H1 (cell line): ENCODE data around the gene PPP2R5B. TPM values are rescaled to one million over a fixed set of nuclear protein-coding genes. Genes with fewer than 3 reads are reported as not detected.

ENCODE experiments used
- CTCF ChIA-PET: fragments of 300-600 bp; sonication (Branson Sonifier 250); formaldehyde crosslinking; loops from one replicate; lab custom pipeline; 2021; ENCODE audit not compliant: partially characterized antibody; lab: Charles Lee
- POLR2A ChIA-PET: fragments of 300-600 bp; sonication (Branson Sonifier 250); formaldehyde crosslinking; loops from one replicate; lab custom pipeline; 2021; ENCODE audit warnings: inconsistent platforms; ENCODE audit not compliant: partially characterized antibody; lab: Charles Lee
- DNase-seq, 2 experiments: peaks; one replicate each; pipeline versions ENCODE4 v3.0.0 to v3.0.0-alpha.2; 2010 to 2022; ENCODE audit warnings: low spot score in 2 of 2, low read depth in 1 of 2, mixed read lengths in 1 of 2
- FAIRE-seq: peaks from 2 replicates; lab custom pipeline; 2011; peaks lifted over from hg19 to GRCh38; lab: Jason Lieb, UNC
- H2AFZ ChIP-seq: 2 replicates; pipeline ENCODE4 v1.8.1; 2012; ENCODE audit warnings: low read length, inconsistent platforms
- H2AK5ac ChIP-seq: 2 replicates; pipeline ENCODE4 v1.6.1; 2013; ENCODE audit warnings: low read depth, low read length
- H2BK120ac ChIP-seq: replicated peaks from 2 replicates; pipeline ENCODE3; 2013; ENCODE audit warnings: low read depth, low read length, inconsistent platforms
- H2BK12ac ChIP-seq: 2 replicates; pipeline ENCODE4 v1.6.1; 2013; ENCODE audit warnings: low read depth, low read length
- H2BK15ac ChIP-seq: 2 replicates; pipeline ENCODE4 v1.6.1; 2013; ENCODE audit warnings: low read length
- H2BK20ac ChIP-seq: 2 replicates; pipeline ENCODE4 v1.6.1; 2013; ENCODE audit warnings: low read length
- H2BK5ac ChIP-seq: 2 replicates; pipeline ENCODE4 v1.6.1; 2013; ENCODE audit warnings: low read depth, low read length
- H3K14ac ChIP-seq: 2 replicates; pipeline ENCODE4 v1.6.1; 2013; ENCODE audit warnings: inconsistent platforms; ENCODE audit not compliant: insufficient read length
- H3K18ac ChIP-seq: 2 replicates; pipeline ENCODE4 v1.6.1; 2013; ENCODE audit warnings: low read length; ENCODE audit errors: extremely low read depth
- H3K23ac ChIP-seq: 2 replicates; pipeline ENCODE4 v1.6.1; 2013; ENCODE audit warnings: inconsistent platforms; ENCODE audit not compliant: insufficient read length
- H3K23me2 ChIP-seq: 2 replicates; pipeline ENCODE4 v1.6.1; 2013; ENCODE audit warnings: low read depth, low read length
- H3K27ac ChIP-seq: 2 replicates; pipeline ENCODE4 v1.6.1; 2011; ENCODE audit warnings: low read depth, low read length, inconsistent platforms
- H3K27me3 ChIP-seq, 4 experiments: replicated peaks in 1 of 4; 1 replicate in 1 of 4; 2 replicates in 3 of 4; pipeline versions ENCODE4 v1.6.1 to v1.8.1; 2011 to 2013; ENCODE audit warnings: low read length in 3 of 4, mild to moderate bottlenecking in 3 of 4, inconsistent platforms in 2 of 4, mixed read lengths in 2 of 4, moderate library complexity in 1 of 4; ENCODE audit not compliant: control insufficient read depth in 3 of 4, insufficient read depth in 3 of 4; ENCODE audit errors: extremely low read depth in 1 of 4
- H3K36me3 ChIP-seq, 4 experiments: 2 replicates each; pipeline versions ENCODE4 v1.6.1 to v1.8.1; 2011 to 2013; ENCODE audit warnings: mild to moderate bottlenecking in 4 of 4, low read length in 3 of 4, moderate library complexity in 2 of 4, control low read depth in 1 of 4, inconsistent platforms in 1 of 4; ENCODE audit not compliant: insufficient read depth in 4 of 4, control insufficient read depth in 2 of 4
- H3K4ac ChIP-seq: replicated peaks from 2 replicates; pipeline ENCODE3; 2013; ENCODE audit warnings: low read length, low read depth, mixed read lengths, inconsistent platforms; ENCODE audit not compliant: insufficient read length
- H3K4me1 ChIP-seq, 4 experiments: replicated peaks in 1 of 4; 1 replicate in 1 of 4; 2 replicates in 3 of 4; pipeline versions ENCODE4 v1.6.1 to v1.8.1; 2011 to 2013; ENCODE audit warnings: low read length in 3 of 4, inconsistent platforms in 2 of 4, mixed read lengths in 1 of 4; ENCODE audit not compliant: insufficient read depth in 4 of 4, control insufficient read depth in 3 of 4
- H3K4me2 ChIP-seq, 2 experiments: 2 replicates each; pipeline versions ENCODE4 v1.6.1 to v1.8.1; 2011 to 2013; ENCODE audit warnings: low read depth in 2 of 2, low read length in 2 of 2, control low read depth in 1 of 2, inconsistent platforms in 1 of 2, mild to moderate bottlenecking in 1 of 2; ENCODE audit not compliant: insufficient read depth in 1 of 2
- H3K4me3 ChIP-seq, 4 experiments: fragments of 200-600, 300-600 bp in 1 of 4; sonication (generic), shearing (Covaris generic), sonication (Bioruptor Twin) in 1 of 4; 2 replicates each; pipeline versions ENCODE4 v1.5.1 to v1.8.1; 2011 to 2016; ENCODE audit warnings: low read length in 4 of 4, low read depth in 3 of 4, control low read depth in 2 of 4, inconsistent platforms in 2 of 4, mild to moderate bottlenecking in 2 of 4, mixed read lengths in 1 of 4, moderate library complexity in 1 of 4; ENCODE audit not compliant: insufficient read depth in 2 of 4; ENCODE audit errors: extremely low read depth in 1 of 4
- H3K56ac ChIP-seq: replicated peaks from 2 replicates; pipeline ENCODE3; 2013; ENCODE audit warnings: low read depth, mild to moderate bottlenecking, mixed read lengths, low read length, inconsistent platforms; ENCODE audit not compliant: insufficient read length
- H3K79me1 ChIP-seq: 2 replicates; pipeline ENCODE4 v1.6.1; 2013; ENCODE audit warnings: low read depth, low read length, control low read depth
- H3K79me2 ChIP-seq, 2 experiments: 2 replicates each; pipeline versions ENCODE4 v1.6.1 to v1.8.1; 2012 to 2013; ENCODE audit warnings: low read length in 2 of 2, mild to moderate bottlenecking in 2 of 2, inconsistent platforms in 1 of 2; ENCODE audit not compliant: insufficient read depth in 2 of 2, control insufficient read depth in 1 of 2
- H3K9ac ChIP-seq, 4 experiments: replicated peaks in 1 of 4; 1 replicate in 1 of 4; 2 replicates in 3 of 4; pipeline versions ENCODE4 v1.6.1 to v1.8.1; 2011 to 2013; ENCODE audit warnings: low read depth in 3 of 4, low read length in 3 of 4, control low read depth in 2 of 4, mild to moderate bottlenecking in 2 of 4, moderate library complexity in 2 of 4, inconsistent platforms in 1 of 4; ENCODE audit errors: extremely low read depth in 1 of 4
- H3K9me3 ChIP-seq, 2 experiments: 2 replicates each; pipeline versions ENCODE4 v1.6.1 to v1.8.1; 2012 to 2013; ENCODE audit warnings: mild to moderate bottlenecking in 2 of 2, moderate library complexity in 2 of 2, control low read depth in 1 of 2, inconsistent platforms in 1 of 2, low read depth in 1 of 2, low read length in 1 of 2, mixed read lengths in 1 of 2; ENCODE audit not compliant: insufficient read depth in 2 of 2
- H4K20me1 ChIP-seq, 2 experiments: replicated peaks in 1 of 2; 2 replicates each; pipeline versions ENCODE3 to v1.8.1; 2011 to 2013; ENCODE audit warnings: inconsistent platforms in 2 of 2, low read length in 2 of 2, mild to moderate bottlenecking in 1 of 2; ENCODE audit not compliant: insufficient read depth in 2 of 2, control insufficient read depth in 1 of 2
- H4K5ac ChIP-seq: 2 replicates; pipeline ENCODE4 v1.6.1; 2013; ENCODE audit warnings: low read length, low read depth, mixed read lengths, inconsistent platforms; ENCODE audit not compliant: insufficient read length
- H4K8ac ChIP-seq: 2 replicates; pipeline ENCODE4 v1.8.0; 2013; ENCODE audit warnings: mild to moderate bottlenecking, moderate library complexity, low read length, inconsistent platforms; ENCODE audit not compliant: insufficient read depth; ENCODE audit errors: extremely low read depth
- H4K91ac ChIP-seq: replicated peaks from 2 replicates; pipeline ENCODE3; 2013; ENCODE audit warnings: low read length, mixed read lengths, inconsistent platforms; ENCODE audit not compliant: insufficient read length
- CBX5 ChIP-seq: fragments of 300-800, 300-1000 bp; sonication (generic); IDR thresholded peaks from 2 replicates; pipeline ENCODE4 v1.7.1; 2016; ENCODE audit warnings: antibody characterized with exemption, low read length, low read depth
- CHD2 ChIP-seq: IDR thresholded peaks from 2 replicates; pipeline ENCODE4 v1.6.1; 2012; ENCODE audit warnings: low read length, improper control_type of control experiment
- EP300 ChIP-seq, 2 experiments: IDR thresholded peaks; 1 replicate in 1 of 2; 2 replicates in 1 of 2; pipeline ENCODE4 v1.6.1; 2011 to 2012; ENCODE audit warnings: low read depth in 2 of 2, low read length in 2 of 2, mild to moderate bottlenecking in 2 of 2, borderline replicate concordance in 1 of 2, inconsistent platforms in 1 of 2, moderate library complexity in 1 of 2
- GABPA ChIP-seq: IDR thresholded peaks from 2 replicates; pipeline ENCODE4 v1.6.1; 2011; ENCODE audit warnings: mild to moderate bottlenecking, low read length, moderate library complexity, borderline replicate concordance; ENCODE audit not compliant: insufficient read depth
- KDM5A ChIP-seq: fragments of 200-600 bp; IDR thresholded peaks from 2 replicates; pipeline ENCODE4 v1.7.1; 2012; ENCODE audit warnings: mild to moderate bottlenecking, low read length, inconsistent platforms, mixed read lengths
- NANOG ChIP-seq: IDR thresholded peaks from 2 replicates; pipeline ENCODE4 v1.6.1; 2011; ENCODE audit warnings: low read length, low read depth, mild to moderate bottlenecking, inconsistent platforms; ENCODE audit not compliant: insufficient read depth, poor library complexity, severe bottlenecking
- RNF2 ChIP-seq: fragments of 200-900, 300-1000 bp; sonication (generic); IDR thresholded peaks from 2 replicates; pipeline ENCODE4 v1.7.1; 2016; ENCODE audit warnings: borderline replicate concordance, low read depth, mild to moderate bottlenecking, antibody characterized with exemption, low read length; ENCODE audit not compliant: poor library complexity, severe bottlenecking; ENCODE audit errors: missing control alignments
- SAP30 ChIP-seq: fragments of 300-600 bp; sonication (generic); IDR thresholded peaks from 2 replicates; pipeline ENCODE4 v1.7.1; 2012; ENCODE audit warnings: low read length, moderate library complexity, mild to moderate bottlenecking, inconsistent platforms; ENCODE audit not compliant: insufficient read depth, insufficient replicate concordance
- SIRT6 ChIP-seq: IDR thresholded peaks from one replicate; pipeline ENCODE4 v1.7.1; 2012; ENCODE audit warnings: low read length, inconsistent platforms
- SUZ12 ChIP-seq: fragments of 200-600 bp; sonication (generic); IDR thresholded peaks from 2 replicates; pipeline ENCODE4 v1.6.1; 2012; ENCODE audit warnings: mild to moderate bottlenecking, inconsistent platforms, low read length, moderate library complexity, mixed read lengths
- TEAD4 ChIP-seq: IDR thresholded peaks from 2 replicates; pipeline ENCODE4 v1.6.1; 2012; ENCODE audit warnings: low read depth, low read length, inconsistent platforms, mixed read lengths
- WGBS, 2 experiments: shearing (Covaris generic) in 1 of 2; methylation state at CpG; one replicate each; pipeline versions ENCODE4 v1.1.6 to v1.1.7; 2013 to 2015; ENCODE audit warnings: low lambda C conversion rate in 2 of 2, mixed read lengths in 2 of 2, inconsistent platforms in 1 of 2, low coverage in 1 of 2, missing lambda C conversion rate in 1 of 2; ENCODE audit not compliant: insufficient replicate concordance in 2 of 2, insufficient coverage in 1 of 2, insufficient read length in 1 of 2; ENCODE audit errors: extremely low coverage in 1 of 2, missing lambda C conversion rate in 1 of 2; 5-methylcytosine and 5-hydroxymethylcytosine counted together
- polyA plus RNA-seq, 7 experiments: library from polyadenylated mRNA; depleted of rRNA in 3 of 7; stranded (reverse) in 5 of 7; unstranded in 2 of 7; fragments of >200 nt in 5 of 7; fragments of 200-250 nt in 2 of 7; gene quantifications; 1 replicate in 5 of 7; 2 replicates in 1 of 7; 4 replicates in 1 of 7; pipeline versions ENCODE4 v1.2.1 to v1.2.3, GENCODE V29; 2011 to 2013; ENCODE audit warnings: missing spikeins in 2 of 7, mixed read lengths in 2 of 7
- total RNA-seq: library from RNA; stranded (reverse); fragmentation: NEBNext Ultra II Directional; extraction: Animal tissue kit (Norgen Biotek cat#: 25700); gene quantifications from 2 replicates; pipeline ENCODE4 v1.2.1, GENCODE V29; 2021

The PPP2R5B gene
- total and polyA plus RNA-seq, 2 of the 8 experiments (the other 6 are each of a cell fraction or from before 2014, with no cell fraction given), result 4.9 to 5.1 TPM

- no peak overlapping the region for H2AK5ac ChIP-seq
- H4K5ac ChIP-seq, result no peak overlapping the region
- CTCF ChIA-PET, result interaction anchor here (0.6 to 4.6 kb wide), 14 partner anchors 9 to 85 kb away, joined by 3 to 20 read pairs (median 4); partner anchors contain the start of genes ARL2 and PPP2R5B
- H3K18ac ChIP-seq, result no peak overlapping the region
- H3K56ac ChIP-seq, result no peak overlapping the region
- peaks cover 1 to 14% (median 7%) of the 10 kb centered on the region in 4 experiments for H3K4me1 ChIP-seq
- no peak overlapping the region for H2BK12ac ChIP-seq
- H3K23me2 ChIP-seq, result peaks cover 2% of the 10 kb centered on the region; the same call in 1 of the 2 replicates
- H3K9ac ChIP-seq, result no peak overlapping the region; a peak in 1 of 7 replicates
- H4K91ac ChIP-seq, result no peak overlapping the region
- DNase-seq (no peak), FAIRE-seq (no peak)
- no peak overlapping the region for H3K4me2 ChIP-seq
- H3K4ac ChIP-seq, result no peak overlapping the region
- H2BK15ac ChIP-seq, result no peak overlapping the region
- no peak overlapping the region for H3K27ac ChIP-seq
- H3K27me3 ChIP-seq, result no peaks in the 10 kb centered on the region; a peak in 1 of 7 replicates
- H3K36me3 ChIP-seq, result no peaks in the 10 kb centered on the region
- no peak overlapping the region for H3K14ac ChIP-seq
- no peak overlapping the region for H2BK5ac ChIP-seq
- POLR2A ChIA-PET, result interaction anchor here (0.6 to 0.7 kb wide), 2 partner anchors 36 to 111 kb away, joined by 3 to 4 read pairs; no protein-coding TSS in a partner anchor
- H2AFZ ChIP-seq, result no peak overlapping the region
- H3K4me3 ChIP-seq, result no peak overlapping the region
- WGBS, 2 experiments, result 95% methylated on average over 12 of the region's 12 CpGs; no CpG with 5 or more reads in 1 of the 2 experiments
- no peaks in the 10 kb centered on the region for H3K79me2 ChIP-seq
- H4K8ac ChIP-seq, result peak overlapping the region; percentile 57; the same call in 1 of the 2 replicates
- H3K9me3 ChIP-seq, result no peaks in the 10 kb centered on the region
- no peak overlapping the region for H2BK120ac ChIP-seq
- H4K20me1 ChIP-seq, result peaks cover 0 to 4% of the 10 kb centered on the region in 2 experiments
- H3K23ac ChIP-seq, result no peak overlapping the region
- no peak overlapping the region for H2BK20ac ChIP-seq
- no peaks in the 10 kb centered on the region for H3K79me1 ChIP-seq
- no peak for TF ChIP-seq CBX5
- no peak for TF ChIP-seq SAP30
- no peak for TF ChIP-seq CHD2
- TF ChIP-seq EP300 (IDR thresholded peaks at IDR 0.05; ENCODE audit: borderline replicate concordance in 1 of 2, low read depth in 2 of 2, low read length in 2 of 2), result no peak
- no peak for TF ChIP-seq SIRT6
- TF ChIP-seq GABPA, result no peak
- no peak for TF ChIP-seq TEAD4
- no peak for TF ChIP-seq SUZ12
- TF ChIP-seq RNF2, result no peak
- no peak for TF ChIP-seq KDM5A
- TF ChIP-seq NANOG, result no peak
Observed at GRCh38 chr11:64933213-64933934, 8.9 kb downstream of the PPP2R5B start.
